MCF 10A (cell line): Measurements from ENCODE around the gene GNPTG. TPM values are rescaled to one million over a fixed set of nuclear protein-coding genes. Genes with fewer than 3 reads are reported as not detected.

Experiments
- BruUV-seq: library from RNA; stranded (reverse); fragments of 400-500 nt; replicated peaks from 2 replicates; lab custom pipeline; 2021; lab: Mats Ljungman, UMichigan
- CTCF ChIA-PET: fragments of 300-600 bp; sonication (Branson Sonifier 250); formaldehyde crosslinking; extraction: SDS; loops from one replicate; lab custom pipeline; 2021; ENCODE audit warnings: antibody characterized with exemption, inconsistent platforms; lab: Yijun Ruan, JAX
- POLR2A ChIA-PET: fragments of 300-600, 350-650 bp; sonication (Branson Sonifier 250); formaldehyde crosslinking; extraction: SDS; loops from one replicate; lab custom pipeline; 2020; ENCODE audit warnings: antibody characterized with exemption, inconsistent platforms; lab: Yijun Ruan, JAX
- DNase-seq: peaks from one replicate; pipeline ENCODE4 v3.0.0-alpha.2; 2018; ENCODE audit not compliant: unreplicated experiment
- H3K27ac Mint-ChIP-seq: one replicate; pipeline ENCODE4 v1.8.0; 2022; ENCODE audit warnings: mild to moderate bottlenecking, low read depth, mixed read lengths; ENCODE audit not compliant: unreplicated experiment
- H3K27me3 Mint-ChIP-seq: one replicate; pipeline ENCODE4 v1.8.0; 2022; ENCODE audit warnings: mixed read lengths; ENCODE audit not compliant: insufficient read depth, unreplicated experiment
- H3K36me3 Mint-ChIP-seq: one replicate; pipeline ENCODE4 v1.8.0; 2022; ENCODE audit warnings: mild to moderate bottlenecking, moderate library complexity, mixed read lengths; ENCODE audit not compliant: insufficient read depth, unreplicated experiment
- H3K4me1 Mint-ChIP-seq: one replicate; pipeline ENCODE4 v1.8.0; 2022; ENCODE audit warnings: mixed read lengths; ENCODE audit not compliant: insufficient read depth, unreplicated experiment
- H3K4me3 Mint-ChIP-seq: one replicate; pipeline ENCODE4 v1.8.0; 2022; ENCODE audit warnings: mild to moderate bottlenecking, moderate library complexity, mixed read lengths; ENCODE audit not compliant: unreplicated experiment
- H3K9me3 Mint-ChIP-seq: one replicate; pipeline ENCODE4 v1.8.0; 2022; ENCODE audit warnings: mixed read lengths; ENCODE audit not compliant: unreplicated experiment
- CTCF ChIP-seq: fragments of 200-600 bp; IDR thresholded peaks from one replicate; pipeline ENCODE4 v1.8.0; 2022; ENCODE audit warnings: antibody characterized with exemption, mild to moderate bottlenecking; ENCODE audit not compliant: unreplicated experiment
- intact Hi-C: fragments of 100-400 bp; cut with micrococcal nuclease; formaldehyde crosslinking; loops from 2 replicates; pipeline ENCODE4 v1.14.1; 2022
- total RNA-seq: library from RNA; stranded (reverse); gene quantifications from 2 replicates; pipeline ENCODE4 v1.2.3, GENCODE V29; 2022

Gene GNPTG
- total RNA-seq, 1 experiment from 2014 or later, result 37.6 TPM

GRCh38 chr16:1389762-1390161 is 38.0 kb downstream of the GNPTG start:
- H3K4me3 Mint-ChIP-seq, result no peak overlapping the region
- no peaks in the 10 kb centered on the region for H3K27me3 Mint-ChIP-seq
- no TSS peak for BruUV-seq
- ChIA-PET POLR2A (interaction anchor here (0.9 kb wide), 1 partner anchor 16 kb away, joined by 3 read pairs; no protein-coding TSS in a partner anchor), CTCF (no interaction called here)
- no peak overlapping the region for H3K27ac Mint-ChIP-seq
- no peak for TF ChIP-seq CTCF
- no peak for DNase-seq
- no peaks in the 10 kb centered on the region for H3K4me1 Mint-ChIP-seq
- H3K9me3 Mint-ChIP-seq, result no peaks in the 10 kb centered on the region
- intact Hi-C loops, result no loop called here
- H3K36me3 Mint-ChIP-seq, result peaks cover 7% of the 10 kb centered on the region

- H3K9me3 Mint-ChIP-seq, result no peaks in the 10 kb centered on the region
- no peak overlapping the region for H3K27ac Mint-ChIP-seq
- POLR2A ChIA-PET, result interaction anchor here (0.9 to 1.5 kb wide), 2 partner anchors 11 to 15 kb away, joined by 3 to 4 read pairs; no protein-coding TSS in a partner anchor
- CTCF ChIA-PET, result interaction anchor here (0.7 kb wide), 1 partner anchor 21 kb away, joined by 3 read pairs; no protein-coding TSS in a partner anchor
- intact Hi-C loops, result no loop called here
- BruUV-seq, result no TSS peak
- H3K4me1 Mint-ChIP-seq, result no peaks in the 10 kb centered on the region
- no peak for DNase-seq
- H3K27me3 Mint-ChIP-seq, result no peaks in the 10 kb centered on the region
- H3K4me3 Mint-ChIP-seq, result no peak overlapping the region
- TF ChIP-seq CTCF, result no peak
- H3K36me3 Mint-ChIP-seq, result peaks cover 7% of the 10 kb centered on the region
Observed at GRCh38 chr16:1390239-1390779, 38.6 kb downstream of the GNPTG start.

DNA sequence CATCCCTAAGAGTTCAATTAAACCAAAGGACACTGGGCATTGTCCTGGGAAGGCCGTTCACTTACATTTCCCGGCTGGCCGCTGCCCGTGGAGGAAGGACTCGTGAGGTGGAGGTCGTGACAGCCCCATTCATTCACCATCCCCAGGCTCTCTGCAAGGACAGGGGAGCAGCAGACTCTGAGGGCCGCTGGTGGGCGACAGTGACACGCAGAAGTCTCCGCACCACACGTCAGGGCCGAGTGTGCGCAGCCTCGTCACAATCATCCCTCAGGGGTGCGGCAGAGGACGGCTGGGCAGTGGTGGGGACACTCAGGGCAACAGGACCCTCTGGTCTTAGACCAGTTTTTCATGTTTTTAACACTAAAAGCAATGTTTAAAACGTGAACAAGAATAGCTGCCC is 41.1 kb downstream of the GNPTG start:
- DNase-seq, result no peak
- ChIA-PET CTCF (interaction anchor here (0.8 kb wide), 1 partner anchor 9 kb away, joined by 4 read pairs; no protein-coding TSS in a partner anchor), POLR2A (no interaction called here)
- Mint-ChIP-seq H3K27me3 (no peaks in the 10 kb centered on the region), H3K27ac (no peak overlapping the region), H3K36me3 (peaks cover 13% of the 10 kb centered on the region), H3K9me3 (no peaks in the 10 kb centered on the region), H3K4me1 (no peaks in the 10 kb centered on the region), H3K4me3 (no peak overlapping the region)
- no TSS peak for BruUV-seq
- TF ChIP-seq CTCF, result no peak
- intact Hi-C loops, result no loop called here

DNA sequence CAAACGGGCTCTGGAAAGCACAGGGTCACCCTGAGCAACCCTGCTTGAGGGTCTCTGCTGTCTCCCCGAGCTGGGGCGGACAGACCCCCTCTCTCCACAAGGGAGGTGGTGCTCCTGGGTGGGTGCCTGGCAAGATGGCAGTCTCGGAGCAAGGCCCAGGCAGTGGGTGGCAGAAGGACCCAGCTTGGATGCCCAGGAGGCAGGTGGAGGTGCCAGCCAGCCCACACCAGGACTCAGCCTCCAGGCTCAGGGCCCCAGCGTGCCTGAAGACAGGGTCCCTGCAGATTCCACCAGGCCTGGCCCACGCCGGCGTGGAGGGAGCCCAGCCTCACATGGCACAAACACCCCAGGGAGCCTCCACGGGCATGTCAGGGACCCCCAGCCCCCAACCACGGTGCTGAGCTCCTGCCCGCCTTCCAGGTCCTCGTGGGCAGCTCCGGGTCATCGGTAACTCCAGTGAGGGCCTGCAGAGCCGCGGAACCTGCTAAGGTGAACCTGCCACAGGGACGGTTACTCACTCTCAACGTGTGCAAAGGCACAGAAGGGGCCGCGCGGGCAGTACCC is 42.0 kb downstream of the GNPTG start:
- ChIA-PET CTCF (interaction anchor here (0.8 kb wide), 1 partner anchor 8 kb away, joined by 4 read pairs; no protein-coding TSS in a partner anchor), POLR2A (no interaction called here)
- H3K4me1 Mint-ChIP-seq, result no peaks in the 10 kb centered on the region
- intact Hi-C loops, result no loop called here
- H3K4me3 Mint-ChIP-seq, result no peak overlapping the region
- no peaks in the 10 kb centered on the region for H3K9me3 Mint-ChIP-seq
- H3K36me3 Mint-ChIP-seq, result peaks cover 13% of the 10 kb centered on the region
- no TSS peak for BruUV-seq
- H3K27me3 Mint-ChIP-seq, result no peaks in the 10 kb centered on the region
- DNase-seq, result no peak
- no peak overlapping the region for H3K27ac Mint-ChIP-seq
- TF ChIP-seq CTCF, result no peak
